OCI-LY7 (cell line): Measurements from ENCODE around the gene POU6F2. TPM values are rescaled to one million over a fixed set of nuclear protein-coding genes. Genes with fewer than 3 reads are reported as not detected.

ENCODE experiments used
- BruUV-seq: library from RNA; stranded (reverse); fragments of 400-500 nt; replicated peaks from 2 replicates; lab custom pipeline; 2021; lab: Mats Ljungman, UMichigan
- CTCF ChIA-PET: fragments of 300-600 bp; sonication (Branson Sonifier 250); formaldehyde crosslinking; loops from one replicate; lab custom pipeline; 2022; ENCODE audit warnings: antibody characterized with exemption; ENCODE audit not compliant: unreplicated experiment; lab: Charles Lee
- POLR2A ChIA-PET: fragments of 300-600 bp; sonication (Branson Sonifier 250); formaldehyde crosslinking; loops from one replicate; lab custom pipeline; 2022; ENCODE audit warnings: antibody characterized with exemption; lab: Charles Lee
- DNase-seq: peaks from one replicate; pipeline ENCODE4 v3.0.0-alpha.2; 2015; ENCODE audit warnings: low spot score
- H2AFZ ChIP-seq: fragments of 200-600 bp; sonication (generic), shearing (Covaris generic); 2 replicates; pipeline ENCODE4 v1.6.1; 2014; ENCODE audit warnings: mild to moderate bottlenecking, antibody characterized with exemption, low read length, moderate library complexity
- H3K27ac ChIP-seq: fragments of 200-600 bp; sonication (generic); 2 replicates; pipeline ENCODE4 v1.5.1; 2014; ENCODE audit warnings: mixed run types, low read depth, mild to moderate bottlenecking, moderate library complexity, low read length, inconsistent platforms; ENCODE audit not compliant: poor library complexity, severe bottlenecking
- H3K36me3 ChIP-seq: fragments of 200-600 bp; sonication (generic); 2 replicates; pipeline ENCODE4 v1.6.1; 2014; ENCODE audit warnings: mild to moderate bottlenecking, antibody characterized with exemption, low read length, moderate library complexity, mixed read lengths; ENCODE audit not compliant: insufficient read depth
- H3K4me1 ChIP-seq: fragments of 200-600 bp; sonication (generic); 2 replicates; pipeline ENCODE4 v1.5.1; 2014; ENCODE audit warnings: mild to moderate bottlenecking, low read length; ENCODE audit not compliant: insufficient read depth, poor library complexity, severe bottlenecking
- H3K4me2 ChIP-seq: fragments of 200-600 bp; sonication (generic); 2 replicates; pipeline ENCODE4 v1.6.1; 2014; ENCODE audit warnings: mild to moderate bottlenecking, low read length
- H3K4me3 ChIP-seq: fragments of 200-600 bp; sonication (generic); 2 replicates; pipeline ENCODE4 v1.5.1; 2014; ENCODE audit warnings: mild to moderate bottlenecking, low read depth, low read length; ENCODE audit not compliant: poor library complexity, severe bottlenecking
- H3K79me2 ChIP-seq: fragments of 200-600 bp; sonication (generic); 2 replicates; pipeline ENCODE4 v1.6.1; 2016; ENCODE audit warnings: low read depth, mild to moderate bottlenecking, low read length, moderate library complexity, mixed read lengths; ENCODE audit not compliant: insufficient read depth
- H3K9me2 ChIP-seq: fragments of 200-600 bp; sonication (generic); 2 replicates; pipeline ENCODE4 v1.6.1; 2016; ENCODE audit warnings: mild to moderate bottlenecking, low read length, mixed read lengths; ENCODE audit not compliant: insufficient read depth
- H3K9me3 ChIP-seq: fragments of 200-600 bp; sonication (generic); 2 replicates; pipeline ENCODE4 v1.6.1; 2014; ENCODE audit warnings: mild to moderate bottlenecking, mixed run types, low read length, mixed read lengths
- H4K20me1 ChIP-seq: fragments of 200-600 bp; sonication (generic); 2 replicates; pipeline ENCODE4 v1.6.1; 2014; ENCODE audit warnings: mild to moderate bottlenecking, antibody characterized with exemption, low read length, moderate library complexity, mixed read lengths; ENCODE audit not compliant: insufficient read depth
- EZH2phosphoT487 ChIP-seq: fragments of 200-600 bp; sonication (generic); IDR thresholded peaks from 2 replicates; pipeline ENCODE4 v1.6.1; 2018; ENCODE audit warnings: low read depth, borderline replicate concordance, mild to moderate bottlenecking, mixed run types, antibody characterized with exemption, low read length, moderate library complexity, mixed read lengths
- intact Hi-C: fragments of 100-400 bp; cut with micrococcal nuclease; formaldehyde crosslinking; loops from one replicate; pipeline ENCODE4 v1.10.0; 2022; ENCODE audit not compliant: unreplicated experiment
- total RNA-seq, 2 experiments: library from RNA; depleted of rRNA in 1 of 2; stranded (reverse); fragments of >200 nt in 1 of 2; shearing (Covaris generic) in 1 of 2; gene quantifications; 2 replicates each; pipeline ENCODE4 v1.2.3, GENCODE V29; 2014 to 2022
- TF ChIP-seq, protein P1 (sequence below): fragments of 200-600 bp; sonication (generic); conservative IDR thresholded peaks from 2 replicates; pipeline ENCODE4 v1.5.1; 2014; ENCODE audit warnings: mild to moderate bottlenecking, antibody characterized with exemption, low read length, moderate library complexity, mixed read lengths

The POU6F2 gene
- total RNA-seq, 2 experiments from 2014 or later, result 0.40 TPM; not detected in 1

DNA sequence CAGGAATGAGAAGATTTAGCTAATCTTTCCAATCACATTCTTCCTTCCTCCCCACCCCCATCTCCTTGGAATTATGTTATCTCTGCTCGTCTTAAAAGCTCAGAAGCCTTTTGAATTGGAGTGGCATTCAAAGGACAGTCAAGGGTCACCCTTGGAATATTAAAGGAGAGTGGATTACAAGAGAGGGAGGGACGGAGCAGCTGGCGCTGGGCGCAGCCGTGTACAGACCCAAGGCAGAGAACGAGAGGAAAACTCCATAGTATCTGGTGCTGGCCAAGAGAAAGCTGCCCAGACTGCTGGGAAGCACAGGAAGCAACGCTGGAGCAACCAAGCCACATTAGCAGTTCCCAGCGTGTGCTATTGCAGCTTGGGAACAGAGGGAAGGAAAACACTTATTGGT is 95.7 kb downstream of the POU6F2 start:
- H3K4me3 ChIP-seq, result no peak overlapping the region
- H3K36me3 ChIP-seq, result no peaks in the 10 kb centered on the region
- H2AFZ ChIP-seq, result no peak overlapping the region
- no peak for DNase-seq
- no peaks in the 10 kb centered on the region for H3K9me2 ChIP-seq
- H3K4me1 ChIP-seq, result no peaks in the 10 kb centered on the region
- no peaks in the 10 kb centered on the region for H3K79me2 ChIP-seq
- CTCF ChIA-PET, result no interaction called here
- no TSS peak for BruUV-seq
- POLR2A ChIA-PET, result interaction anchor here (0.6 to 1.0 kb wide), 4 partner anchors 13 to 339 kb away, joined by 3 to 4 read pairs (median 3); no protein-coding TSS in a partner anchor
- H3K9me3 ChIP-seq, result no peaks in the 10 kb centered on the region
- no peak for TF ChIP-seq EZH2phosphoT487
- TF ChIP-seq, protein P1, sequence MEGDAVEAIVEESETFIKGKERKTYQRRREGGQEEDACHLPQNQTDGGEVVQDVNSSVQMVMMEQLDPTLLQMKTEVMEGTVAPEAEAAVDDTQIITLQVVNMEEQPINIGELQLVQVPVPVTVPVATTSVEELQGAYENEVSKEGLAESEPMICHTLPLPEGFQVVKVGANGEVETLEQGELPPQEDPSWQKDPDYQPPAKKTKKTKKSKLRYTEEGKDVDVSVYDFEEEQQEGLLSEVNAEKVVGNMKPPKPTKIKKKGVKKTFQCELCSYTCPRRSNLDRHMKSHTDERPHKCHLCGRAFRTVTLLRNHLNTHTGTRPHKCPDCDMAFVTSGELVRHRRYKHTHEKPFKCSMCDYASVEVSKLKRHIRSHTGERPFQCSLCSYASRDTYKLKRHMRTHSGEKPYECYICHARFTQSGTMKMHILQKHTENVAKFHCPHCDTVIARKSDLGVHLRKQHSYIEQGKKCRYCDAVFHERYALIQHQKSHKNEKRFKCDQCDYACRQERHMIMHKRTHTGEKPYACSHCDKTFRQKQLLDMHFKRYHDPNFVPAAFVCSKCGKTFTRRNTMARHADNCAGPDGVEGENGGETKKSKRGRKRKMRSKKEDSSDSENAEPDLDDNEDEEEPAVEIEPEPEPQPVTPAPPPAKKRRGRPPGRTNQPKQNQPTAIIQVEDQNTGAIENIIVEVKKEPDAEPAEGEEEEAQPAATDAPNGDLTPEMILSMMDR, result no peak
- no peaks in the 10 kb centered on the region for H4K20me1 ChIP-seq
- no peak overlapping the region for H3K27ac ChIP-seq
- H3K4me2 ChIP-seq, result no peak overlapping the region
- intact Hi-C loops, result no loop called here

DNA sequence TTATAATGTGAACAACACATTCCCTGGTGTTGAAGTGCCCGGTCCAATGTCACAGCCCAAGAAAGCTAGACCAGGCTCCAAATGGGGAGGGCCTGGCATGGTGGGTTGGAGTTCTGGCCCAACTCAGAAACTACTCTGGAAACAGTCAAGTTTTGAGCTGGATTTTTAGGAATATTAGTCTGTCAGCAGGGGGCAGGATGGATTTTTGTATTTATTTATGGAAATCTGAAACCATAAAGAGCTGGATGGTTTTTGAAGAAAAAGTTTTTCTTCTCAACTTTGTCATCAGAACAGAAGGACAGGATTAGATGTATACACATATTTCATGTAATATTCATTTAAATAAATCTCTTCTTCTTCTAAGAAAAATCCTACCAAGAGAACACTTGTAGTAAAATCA is 97.5 kb downstream of the POU6F2 start:
- H3K9me3 ChIP-seq, result no peaks in the 10 kb centered on the region
- H3K4me1 ChIP-seq, result no peaks in the 10 kb centered on the region
- H2AFZ ChIP-seq, result no peak overlapping the region
- no peaks in the 10 kb centered on the region for H4K20me1 ChIP-seq
- no TSS peak for BruUV-seq
- H3K36me3 ChIP-seq, result no peaks in the 10 kb centered on the region
- no peak overlapping the region for H3K4me3 ChIP-seq
- no peak overlapping the region for H3K27ac ChIP-seq
- no peak for DNase-seq
- ChIA-PET CTCF (no interaction called here), POLR2A (interaction anchor here (0.6 to 1.2 kb wide), 2 partner anchors 18 to 1721 kb away, joined by 3 read pairs; no protein-coding TSS in a partner anchor)
- H3K9me2 ChIP-seq, result no peaks in the 10 kb centered on the region
- TF ChIP-seq, protein P1, result 0 out of 2 replicates have a peak, but pooled peaks have one; percentile 20
- TF ChIP-seq EZH2phosphoT487, result no peak
- H3K4me2 ChIP-seq, result no peak overlapping the region
- H3K79me2 ChIP-seq, result no peaks in the 10 kb centered on the region
- intact Hi-C loops, result no loop called here

DNA sequence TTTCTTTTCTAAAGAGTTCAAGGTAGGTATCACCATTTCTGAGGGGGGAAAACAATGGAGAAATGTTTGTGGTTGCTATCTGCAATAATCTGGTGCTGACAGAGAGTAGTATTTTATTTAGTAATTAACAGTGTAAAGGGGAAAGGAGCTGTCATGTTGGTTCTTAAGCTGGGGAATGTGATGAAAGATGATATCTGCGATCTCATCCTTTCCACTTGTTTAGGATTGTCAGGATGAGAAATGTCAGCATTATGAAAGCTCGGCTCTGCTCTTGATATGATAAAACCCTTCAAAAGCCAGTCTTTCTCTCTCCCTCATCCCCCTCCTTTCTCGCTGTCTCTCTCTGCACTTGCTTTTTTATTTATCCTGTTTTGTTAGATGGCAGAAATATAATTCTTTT is 106.1 kb downstream of the POU6F2 start:
- no TSS peak for BruUV-seq
- Histone ChIP-seq H3K79me2 (no peaks in the 10 kb centered on the region), H3K4me3 (no peak overlapping the region), H3K36me3 (no peaks in the 10 kb centered on the region), H3K27ac (no peak overlapping the region), H4K20me1 (no peaks in the 10 kb centered on the region), H3K4me1 (no peaks in the 10 kb centered on the region), H3K9me2 (no peaks in the 10 kb centered on the region), H2AFZ (no peak overlapping the region), H3K9me3 (no peaks in the 10 kb centered on the region), H3K4me2 (no peak overlapping the region)
- TF ChIP-seq, protein P1, result no peak
- no peak for TF ChIP-seq EZH2phosphoT487
- POLR2A ChIA-PET, result interaction anchor here (0.7 kb wide), 1 partner anchor 15 kb away, joined by 3 read pairs; no protein-coding TSS in a partner anchor
- intact Hi-C loops, result no loop called here
- CTCF ChIA-PET, result no interaction called here
- DNase-seq, result no peak
